ENCODE measurements around the gene GTPBP10.

GTPBP10 gene

GRCh38 chr7:90424720-90425119 is 78.2 kb downstream of the GTPBP10 start:
- TF ChIP-seq EZH2 (IDR thresholded peaks at IDR 0.05; ENCODE audit: borderline replicate concordance, low read depth, low read length, severe bottlenecking) = no peak
- TF ChIP-seq CTCF (IDR thresholded peaks at IDR 0.05; ENCODE audit: borderline replicate concordance, extremely low read depth, low read length, poor library complexity, severe bottlenecking) = no peak
- H3K9me3 ChIP-seq (ENCODE audit: insufficient read depth, low read length, severe bottlenecking) = no peaks in the 10 kb centered on the region
- no peak overlapping the region for H3K4me3 ChIP-seq (ENCODE audit: low read depth in 1 of 2, low read length in 2 of 2)
- no peaks in the 10 kb centered on the region for H4K20me1 ChIP-seq (ENCODE audit: insufficient read depth, low read length)
- H3K4me1 ChIP-seq (ENCODE audit: insufficient read depth, low read length) = no peaks in the 10 kb centered on the region
- H2AFZ ChIP-seq (ENCODE audit: low read depth, low read length) = no peak overlapping the region
- DNase-seq = no peak
- H3K27ac ChIP-seq (ENCODE audit: low read length) = no peak overlapping the region
- no peaks in the 10 kb centered on the region for H3K36me3 ChIP-seq (ENCODE audit: insufficient read depth, low read length)
- H3K79me2 ChIP-seq (ENCODE audit: insufficient read depth, low read length) = no peaks in the 10 kb centered on the region
- ATAC-seq (ENCODE audit: insufficient read depth, low read depth) = no peak
- H3K4me2 ChIP-seq (ENCODE audit: insufficient read depth, low read length) = no peak overlapping the region
- no peaks in the 10 kb centered on the region for H3K27me3 ChIP-seq (ENCODE audit: insufficient read depth, low read length, poor library complexity)
- no peak overlapping the region for H3K9ac ChIP-seq (ENCODE audit: low read depth, low read length)

- no peak overlapping the region for H3K4me2 ChIP-seq (ENCODE audit: insufficient read depth, low read length)
- H3K79me2 ChIP-seq (ENCODE audit: insufficient read depth, low read length) = no peaks in the 10 kb centered on the region
- no peak for DNase-seq
- no peak for TF ChIP-seq CTCF (IDR thresholded peaks at IDR 0.05; ENCODE audit: borderline replicate concordance, extremely low read depth, low read length, poor library complexity, severe bottlenecking)
- TF ChIP-seq EZH2 (IDR thresholded peaks at IDR 0.05; ENCODE audit: borderline replicate concordance, low read depth, low read length, severe bottlenecking) = no peak
- H3K4me1 ChIP-seq (ENCODE audit: insufficient read depth, low read length) = no peaks in the 10 kb centered on the region
- no peak overlapping the region for H3K9ac ChIP-seq (ENCODE audit: low read depth, low read length)
- H4K20me1 ChIP-seq (ENCODE audit: insufficient read depth, low read length) = no peaks in the 10 kb centered on the region
- H3K9me3 ChIP-seq (ENCODE audit: insufficient read depth, low read length, severe bottlenecking) = no peaks in the 10 kb centered on the region
- no peak for ATAC-seq (ENCODE audit: insufficient read depth, low read depth)
- no peaks in the 10 kb centered on the region for H3K27me3 ChIP-seq (ENCODE audit: insufficient read depth, low read length, poor library complexity)
- H3K27ac ChIP-seq (ENCODE audit: low read length) = no peak overlapping the region
- H3K4me3 ChIP-seq (ENCODE audit: low read depth in 1 of 2, low read length in 2 of 2) = no peak overlapping the region
- H2AFZ ChIP-seq (ENCODE audit: low read depth, low read length) = no peak overlapping the region
- no peaks in the 10 kb centered on the region for H3K36me3 ChIP-seq (ENCODE audit: insufficient read depth, low read length)
These were observed 78.9 kb downstream of the GTPBP10 start for GRCh38 chr7:90425376-90425775.

GRCh38 chr7:90430614-90431460 is 84.3 kb downstream of the GTPBP10 start:
- no peak for TF ChIP-seq EZH2 (IDR thresholded peaks at IDR 0.05; ENCODE audit: borderline replicate concordance, low read depth, low read length, severe bottlenecking)
- no peak for TF ChIP-seq CTCF (IDR thresholded peaks at IDR 0.05; ENCODE audit: borderline replicate concordance, extremely low read depth, low read length, poor library complexity, severe bottlenecking)

More at GRCh38 chr7:90430614-90431460, 84.3 kb downstream of the GTPBP10 start:
- Histone ChIP-seq H3K4me1 (ENCODE audit: insufficient read depth, low read length) (no peaks in the 10 kb centered on the region), H3K9me3 (ENCODE audit: insufficient read depth, low read length, severe bottlenecking) (peaks cover 20% of the 10 kb centered on the region), H3K4me3 (ENCODE audit: low read depth in 1 of 2, low read length in 2 of 2) (no peak overlapping the region), H2AFZ (ENCODE audit: low read depth, low read length) (no peak overlapping the region), H3K4me2 (ENCODE audit: insufficient read depth, low read length) (no peak overlapping the region), H3K27me3 (ENCODE audit: insufficient read depth, low read length, poor library complexity) (no peaks in the 10 kb centered on the region), H3K36me3 (ENCODE audit: insufficient read depth, low read length) (no peaks in the 10 kb centered on the region), H3K27ac (ENCODE audit: low read length) (no peak overlapping the region), H4K20me1 (ENCODE audit: insufficient read depth, low read length) (no peaks in the 10 kb centered on the region), H3K79me2 (ENCODE audit: insufficient read depth, low read length) (no peaks in the 10 kb centered on the region), H3K9ac (ENCODE audit: low read depth, low read length) (no peak overlapping the region)
- no peak for ATAC-seq (ENCODE audit: insufficient read depth, low read depth)
- DNase-seq = no peak
